ENCODE measurements around the gene TIMM17A.
"Not testable (repeated sequence)": the region's sequence is repeated elsewhere in the genome, so short reads cannot be mapped to it uniquely, and the experiment has no call there.

The TIMM17A gene

GRCh38 chr1:201955009-201955728 lies at the start of gene TIMM17A:
Gene TIMM17A (plus strand): TSS chr1:201955503. CDS start chr1:201955527, 24 bp downstream.
- DNase-seq = peak; percentile 96 to 97

GRCh38 chr1:201906336-201906735 lies 49.0 kb upstream of the TIMM17A start:
- no peak for DNase-seq

DNA sequence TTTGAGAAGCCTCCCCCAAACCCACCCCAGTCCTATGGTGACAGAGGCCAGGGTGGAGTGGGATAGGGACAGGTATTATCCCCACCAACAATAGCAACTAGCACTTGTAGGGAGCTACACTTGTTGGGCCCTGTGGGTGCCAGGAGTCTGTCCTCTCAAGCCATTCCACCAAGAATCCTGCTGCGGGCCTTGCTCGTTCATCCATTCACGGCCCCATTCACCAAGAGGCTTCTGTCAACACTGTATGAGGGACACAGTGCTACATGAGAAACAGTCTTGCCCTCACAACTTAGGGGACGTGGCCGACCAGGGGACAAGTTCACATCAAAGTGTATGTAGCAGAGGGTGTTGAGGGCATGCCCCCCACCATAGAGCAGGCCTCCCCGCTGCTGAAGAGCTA lies 47.7 kb upstream of the TIMM17A start:
- DNase-seq = no peak

- DNase-seq = no peak
These were observed 43.3 kb upstream of the TIMM17A start for GRCh38 chr1:201911826-201912571.

DNA sequence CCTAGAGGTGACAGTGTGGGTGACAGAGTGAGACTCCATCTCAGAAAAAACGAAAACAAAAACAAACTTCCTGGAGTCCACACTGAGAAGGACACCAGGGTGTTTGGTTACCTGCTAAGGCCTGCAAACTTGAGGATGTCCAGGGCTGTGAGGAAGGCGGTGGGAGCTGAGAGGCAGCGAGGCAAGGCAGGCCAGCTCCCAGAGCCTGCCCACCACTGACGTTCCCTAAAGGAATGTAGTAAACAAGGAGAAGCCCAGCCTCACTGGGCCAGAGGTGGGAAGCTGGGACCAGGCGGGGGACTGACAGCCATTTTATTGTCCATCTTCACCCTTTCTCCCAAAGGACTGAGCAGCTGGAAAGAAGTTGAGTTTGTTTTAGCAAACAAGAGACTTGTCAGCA lies 42.5 kb upstream of the TIMM17A start:
- no peak for DNase-seq

DNA sequence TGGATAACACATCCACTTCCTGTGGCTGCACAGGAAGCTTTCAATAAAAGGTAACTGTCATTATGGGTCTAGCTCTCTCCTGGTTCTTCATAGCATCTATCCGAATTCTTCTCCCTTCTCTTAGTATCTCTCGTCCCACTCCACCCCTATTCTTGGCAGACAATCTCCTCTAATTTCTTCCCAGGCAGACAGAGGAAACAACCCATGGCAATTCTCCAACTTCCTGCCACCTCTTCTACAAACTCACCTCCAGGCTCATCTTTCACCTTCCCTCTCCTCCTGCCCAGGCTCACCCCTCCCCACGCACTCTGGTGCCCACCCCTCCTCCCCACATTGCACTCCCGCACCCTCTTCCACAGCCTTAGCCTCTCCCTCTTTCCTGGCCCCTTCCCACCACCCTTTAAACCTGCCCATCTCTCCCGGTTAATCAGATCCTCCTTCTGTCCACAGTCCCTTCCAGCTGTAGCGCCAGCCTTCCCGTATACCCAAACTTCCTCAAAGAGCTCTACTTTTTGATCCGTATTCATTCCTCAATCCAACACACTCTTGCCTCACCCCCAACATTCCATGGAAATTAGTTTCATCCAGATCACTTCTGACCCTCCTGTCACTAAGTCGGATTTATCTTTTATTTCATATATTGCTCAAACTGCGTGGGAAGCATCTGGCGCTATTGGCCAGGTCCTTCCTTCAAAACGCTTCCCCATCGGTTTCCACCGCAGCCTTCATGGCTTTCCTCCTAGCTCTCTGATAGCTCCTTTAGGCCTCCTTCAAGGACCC lies 40.7 kb upstream of the TIMM17A start:
- DNase-seq = no peak

- DNase-seq = no peak
These were observed 38.6 kb upstream of the TIMM17A start for GRCh38 chr1:201916649-201917249.

DNA sequence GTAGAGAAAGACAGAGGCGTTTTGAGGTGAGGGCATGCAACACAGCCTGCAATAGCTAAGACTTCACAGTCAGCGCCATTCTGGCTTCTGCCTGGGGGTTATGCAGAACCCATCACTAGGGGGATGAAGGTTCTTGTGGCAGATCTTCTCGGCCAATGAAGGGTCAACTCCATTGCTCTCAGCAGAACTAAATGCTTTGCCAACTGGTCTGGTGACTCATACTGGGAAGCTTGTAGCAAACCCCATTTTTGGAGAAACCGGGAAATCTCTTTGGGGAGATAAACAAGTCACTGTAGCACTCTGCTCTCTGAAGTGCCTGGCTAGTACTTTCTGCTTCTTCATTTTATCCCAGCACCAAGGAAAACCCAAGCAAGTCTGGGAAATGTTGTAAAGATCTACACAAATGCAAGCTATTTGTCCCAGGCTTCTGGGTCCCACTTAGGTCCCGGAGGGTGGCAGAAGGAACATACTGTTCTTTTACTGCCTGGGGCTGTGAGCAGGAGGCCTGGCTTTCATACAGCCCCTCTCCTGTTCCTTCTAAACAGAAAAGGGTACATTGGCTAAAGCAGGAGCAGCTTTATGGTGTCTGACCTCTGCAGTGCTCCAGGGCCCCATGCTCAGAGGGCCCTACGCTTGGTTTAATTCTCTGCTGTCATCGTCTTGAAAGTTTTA lies 37.8 kb upstream of the TIMM17A start:
- no peak for DNase-seq

DNA sequence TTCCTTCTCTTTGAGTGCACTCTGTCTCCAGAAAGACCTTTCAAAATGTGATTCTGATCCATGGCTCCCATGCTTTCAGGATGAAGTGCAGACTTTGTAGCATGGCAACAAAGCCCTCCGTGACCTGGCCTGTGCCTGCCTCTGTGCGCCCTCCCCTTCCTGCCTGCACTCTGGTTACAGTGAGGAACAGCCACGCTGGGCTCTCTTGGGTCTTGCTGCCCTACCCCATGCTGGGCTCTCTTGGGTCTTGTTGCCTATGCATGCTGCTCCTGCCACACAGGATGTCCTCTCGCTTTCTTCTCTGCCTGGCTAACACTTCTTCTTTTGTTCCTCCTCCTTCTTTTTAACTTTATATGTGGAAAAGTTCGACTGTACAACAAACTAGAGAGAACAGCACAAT lies 37.0 kb upstream of the TIMM17A start:
- no peak for DNase-seq

- no peak for DNase-seq
These were observed 33.2 kb upstream of the TIMM17A start for GRCh38 chr1:201921952-201922558.

DNA sequence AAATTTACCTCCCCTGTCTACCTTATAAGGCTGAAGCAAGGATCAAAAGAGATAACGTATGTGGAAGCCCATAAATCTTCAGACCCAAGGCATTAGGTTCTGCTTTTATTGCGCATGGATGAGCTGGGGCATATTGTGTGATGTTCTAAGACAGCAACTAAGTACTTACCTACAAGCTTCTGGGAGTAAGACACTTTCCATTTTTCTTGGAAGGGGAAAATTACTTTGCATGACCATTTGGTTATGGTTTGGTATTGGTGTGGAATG lies 30.1 kb upstream of the TIMM17A start:
- no peak for DNase-seq

DNA sequence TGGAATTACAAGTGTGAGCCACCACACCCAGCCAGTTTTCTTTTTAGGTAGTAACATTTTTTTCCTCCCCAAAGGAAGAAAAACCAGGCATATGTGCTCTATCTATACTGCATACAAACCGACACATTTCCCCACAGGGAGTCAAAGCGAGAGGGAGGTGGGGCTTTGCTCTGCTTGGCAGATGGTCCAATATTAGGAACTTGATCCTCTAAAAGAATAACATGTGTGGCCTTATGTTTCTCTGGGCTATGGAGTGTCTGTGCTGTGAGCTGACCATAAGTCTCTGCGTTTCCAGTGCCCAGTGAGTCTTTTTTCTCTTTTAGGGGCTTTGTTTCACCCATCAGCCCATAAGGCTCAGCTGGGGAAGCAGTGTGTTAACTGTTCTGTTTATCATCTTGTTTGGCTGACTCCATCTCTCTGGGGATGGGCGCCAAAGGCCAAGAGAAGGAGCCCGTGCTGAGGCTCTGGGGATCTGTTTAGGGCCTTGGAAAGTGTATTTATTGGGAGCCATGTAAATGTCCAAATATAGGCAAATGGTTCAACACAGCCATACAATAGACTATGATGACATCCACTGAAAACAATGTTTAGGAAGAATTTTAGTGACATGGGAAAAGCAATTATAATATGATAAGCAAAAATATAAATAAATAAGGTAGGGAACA lies 29.2 kb upstream of the TIMM17A start:
- DNase-seq = no peak

GRCh38 chr1:201928266-201928665 lies 27.0 kb upstream of the TIMM17A start:
- DNase-seq = no peak

DNA sequence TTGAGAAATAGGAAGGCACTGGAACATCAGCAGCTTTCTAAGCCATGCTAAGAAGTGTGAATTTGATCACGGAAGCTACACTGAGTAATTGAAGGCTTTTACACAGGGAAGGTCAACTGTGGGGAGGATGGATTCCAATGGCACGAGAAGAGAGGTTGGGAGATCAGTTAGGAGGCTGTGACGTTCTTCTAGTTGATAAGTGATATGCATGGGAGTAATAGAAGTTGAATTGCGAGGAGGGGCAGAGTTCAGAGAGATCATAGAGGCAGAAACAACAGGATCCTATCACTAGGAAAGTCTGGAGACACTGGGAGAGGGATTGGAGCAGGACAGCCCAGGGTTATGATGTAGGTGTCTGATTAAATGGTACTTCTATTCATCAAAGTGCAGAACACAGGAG lies 25.2 kb upstream of the TIMM17A start:
- no peak for DNase-seq

- DNase-seq = no peak
These were observed 24.5 kb upstream of the TIMM17A start for GRCh38 chr1:201930803-201931202.

DNA sequence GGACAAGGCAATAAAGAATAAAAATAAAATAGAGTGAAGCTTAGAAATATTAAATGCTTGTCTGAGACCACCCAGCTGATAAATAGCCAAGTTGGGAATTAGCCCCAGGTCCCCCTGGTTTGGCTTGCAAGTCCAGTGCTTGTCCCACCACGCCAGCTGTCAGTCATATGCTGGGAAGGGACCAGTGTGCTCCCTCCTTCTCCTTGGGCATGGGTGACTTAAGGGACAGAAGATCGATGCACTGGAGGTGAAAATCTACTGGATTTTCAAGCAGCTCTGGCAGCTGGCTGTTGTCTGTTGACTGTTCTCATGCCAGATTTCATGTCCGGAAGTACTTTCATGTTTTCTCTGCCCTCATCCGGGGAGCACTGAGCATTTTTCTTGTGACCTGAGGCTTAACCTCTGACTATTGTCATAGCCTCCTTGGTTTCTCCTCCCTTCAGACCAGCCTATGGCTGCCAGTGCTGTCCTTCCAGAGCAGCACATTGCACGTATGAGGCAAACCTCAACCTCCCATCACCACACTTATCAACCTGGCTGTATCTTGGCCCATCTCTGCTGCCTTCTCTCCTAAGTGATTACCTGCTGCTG lies 21.4 kb upstream of the TIMM17A start:
- DNase-seq = no peak

- no peak for DNase-seq
These were observed 17.6 kb upstream of the TIMM17A start for GRCh38 chr1:201937624-201938213.

- no peak for DNase-seq
These were observed 16.8 kb upstream of the TIMM17A start for GRCh38 chr1:201938440-201939035.

GRCh38 chr1:201939148-201939547 lies 16.2 kb upstream of the TIMM17A start:
- no peak for DNase-seq

DNA sequence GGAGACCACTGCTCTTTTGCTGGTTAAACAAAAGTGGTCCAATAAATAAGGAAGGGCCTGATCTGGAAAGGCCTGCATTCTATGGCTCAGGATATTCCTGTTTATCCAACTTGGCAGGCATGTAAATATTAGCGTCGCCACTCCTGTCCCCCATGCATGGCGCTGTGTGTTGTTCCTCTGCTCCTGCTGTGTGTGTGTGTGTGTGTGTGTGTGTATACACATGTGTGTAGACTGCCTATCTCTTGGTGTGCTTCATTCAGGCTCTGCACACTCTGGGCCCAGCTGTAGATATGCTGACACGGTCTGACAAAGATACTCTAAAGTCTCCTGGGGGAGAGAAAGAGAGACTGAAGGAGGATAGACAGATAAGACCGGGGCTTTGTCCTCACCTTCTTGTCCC lies 15.7 kb upstream of the TIMM17A start:
- no peak for DNase-seq

- DNase-seq = not testable (repeated sequence)
These were observed 15.0 kb upstream of the TIMM17A start for GRCh38 chr1:201940316-201940715.

Data from Kasumi-1 (cell line).